Activated T-cell treated with anti-CD3 and anti-CD28 coated beads for 24 hours (primary cell): ENCODE measurements around the gene NUDT7.

Experiments used
- DNase-seq: peaks from one replicate; pipeline ENCODE4 v3.0.0-alpha.2; 2020; ENCODE audit warnings: low read depth

NUDT7 gene

GRCh38 chr16:77722309-77723107 lies at the start of gene NUDT7:
Gene NUDT7 (plus strand): TSS chr16:77722514. CDS start chr16:77722583, 69 bp downstream.
- peak; percentile 95 for DNase-seq

GRCh38 chr16:77674888-77675287 lies 47.4 kb upstream of the NUDT7 start:
- no peak for DNase-seq

- DNase-seq: peak; percentile 48
These were observed 46.6 kb upstream of the NUDT7 start for GRCh38 chr16:77675464-77676324.

DNA sequence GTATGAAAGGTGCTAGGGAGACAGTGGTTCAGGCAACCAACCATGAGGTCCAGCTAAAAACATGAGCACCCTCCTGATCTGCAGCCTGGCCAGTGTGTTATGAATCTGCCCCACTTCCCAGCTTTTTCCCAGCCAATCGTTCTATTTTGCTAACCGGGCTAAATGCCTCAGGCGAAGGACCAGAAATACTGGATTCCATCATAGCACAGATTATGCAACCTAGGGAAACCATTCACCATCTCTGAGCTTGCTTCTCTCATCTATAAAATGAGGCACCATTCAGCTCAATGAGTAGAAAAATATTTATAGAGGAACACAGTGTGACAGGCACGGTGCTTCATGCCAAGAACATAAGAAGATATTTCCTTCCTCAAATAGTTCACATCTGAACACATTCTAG lies 45.2 kb upstream of the NUDT7 start:
- no peak for DNase-seq

DNA sequence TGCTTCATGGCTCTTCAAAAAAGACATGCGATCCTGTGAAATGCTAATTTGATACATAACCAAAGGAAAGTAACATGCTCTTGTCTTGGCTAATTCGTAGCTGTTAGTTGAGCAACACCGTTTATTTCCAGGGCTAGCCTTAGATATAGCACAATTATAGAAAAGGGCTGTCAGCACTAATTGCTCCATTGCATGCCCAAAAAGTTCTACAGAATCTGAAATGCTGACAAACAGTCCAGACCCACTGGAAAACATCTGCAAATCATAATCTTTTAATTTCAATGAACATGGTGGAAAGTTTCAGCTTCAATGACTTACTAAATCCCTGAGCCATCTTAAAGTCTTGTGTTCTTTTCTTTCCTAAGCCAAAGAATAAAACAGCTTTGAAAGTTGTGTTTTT lies 42.9 kb upstream of the NUDT7 start:
- DNase-seq: no peak

- no peak for DNase-seq
These were observed 42.4 kb upstream of the NUDT7 start for GRCh38 chr16:77679901-77680300.

- no peak for DNase-seq
These were observed 41.8 kb upstream of the NUDT7 start for GRCh38 chr16:77680496-77680895.

DNA sequence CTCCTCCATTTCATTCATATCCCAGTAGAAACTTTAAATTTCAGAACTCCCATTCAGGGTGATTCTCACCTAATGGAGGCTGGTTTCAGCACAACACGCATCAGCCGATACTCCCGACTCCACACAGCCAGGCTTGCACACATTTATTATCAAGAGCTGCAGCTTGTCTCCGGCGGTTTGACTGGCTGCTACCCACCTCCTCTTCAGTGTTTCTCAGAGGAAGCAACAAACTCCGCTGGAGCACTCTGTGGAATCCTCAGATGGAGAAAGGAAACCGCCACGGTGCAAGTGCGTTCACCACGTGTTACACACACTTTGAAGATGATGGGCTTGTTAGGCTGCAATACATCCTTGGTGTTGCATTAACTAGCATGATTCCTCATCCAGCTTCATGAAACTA lies 39.7 kb upstream of the NUDT7 start:
- no peak for DNase-seq

DNA sequence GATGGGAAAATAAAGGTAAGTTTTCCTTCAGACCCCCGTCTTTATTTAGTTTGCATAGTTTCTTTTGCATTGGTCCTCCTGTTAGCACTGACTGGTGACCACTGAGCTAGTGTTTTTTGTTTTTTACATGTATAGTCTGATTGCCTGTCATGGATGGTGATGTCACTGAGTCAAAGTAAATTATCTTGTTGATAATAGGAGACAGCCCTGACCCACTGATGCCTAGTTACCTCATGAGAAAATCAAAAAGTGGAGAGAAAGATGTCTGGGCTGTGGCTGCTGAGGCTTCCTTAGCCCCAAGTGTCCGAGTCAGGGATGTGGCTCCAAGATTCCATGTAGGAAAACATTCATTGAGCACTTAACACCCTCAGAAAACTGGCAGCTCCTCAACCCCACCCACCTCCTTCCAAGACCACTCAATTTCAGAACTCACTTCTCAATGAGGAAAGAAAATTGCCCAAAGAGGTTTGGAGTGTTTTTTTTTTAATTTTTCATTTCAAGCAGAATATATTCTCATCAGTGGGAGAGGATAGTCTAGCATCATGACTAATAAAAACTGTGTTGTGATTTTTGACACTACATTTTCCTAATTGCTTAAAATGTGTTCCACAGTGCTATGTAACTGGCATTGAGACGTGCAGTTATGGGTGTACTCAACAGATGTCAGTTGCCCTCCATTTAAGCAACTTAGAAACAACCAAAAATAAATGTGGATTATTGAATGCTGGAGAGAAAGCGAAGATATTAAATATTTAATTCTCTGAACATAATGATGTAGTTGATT lies 38.7 kb upstream of the NUDT7 start:
- no peak for DNase-seq

- DNase-seq: no peak
These were observed 38.2 kb upstream of the NUDT7 start for GRCh38 chr16:77684181-77684526.

GRCh38 chr16:77686385-77686784 lies 35.9 kb upstream of the NUDT7 start:
- DNase-seq: no peak

GRCh38 chr16:77689971-77690370 lies 32.3 kb upstream of the NUDT7 start:
- DNase-seq: no peak

DNA sequence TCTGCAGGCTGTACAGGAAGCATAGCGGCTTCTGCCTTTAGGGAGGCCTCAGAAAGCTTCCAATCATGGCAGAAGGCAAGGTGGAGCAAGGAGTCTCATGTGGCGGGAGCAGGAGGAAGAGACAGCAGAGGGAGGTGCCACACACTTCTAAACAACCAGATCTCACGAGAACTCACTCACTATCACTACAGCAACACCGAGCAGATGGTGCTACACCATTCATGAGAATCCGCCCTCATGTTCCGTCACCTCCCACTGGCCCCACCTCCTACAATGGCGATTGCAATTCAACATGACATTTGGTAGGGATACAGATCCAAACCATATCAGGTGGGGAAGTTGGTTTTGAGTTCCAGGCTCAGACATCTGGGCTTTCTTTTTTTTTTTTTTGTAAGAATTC lies 31.9 kb upstream of the NUDT7 start:
- DNase-seq: no peak

DNA sequence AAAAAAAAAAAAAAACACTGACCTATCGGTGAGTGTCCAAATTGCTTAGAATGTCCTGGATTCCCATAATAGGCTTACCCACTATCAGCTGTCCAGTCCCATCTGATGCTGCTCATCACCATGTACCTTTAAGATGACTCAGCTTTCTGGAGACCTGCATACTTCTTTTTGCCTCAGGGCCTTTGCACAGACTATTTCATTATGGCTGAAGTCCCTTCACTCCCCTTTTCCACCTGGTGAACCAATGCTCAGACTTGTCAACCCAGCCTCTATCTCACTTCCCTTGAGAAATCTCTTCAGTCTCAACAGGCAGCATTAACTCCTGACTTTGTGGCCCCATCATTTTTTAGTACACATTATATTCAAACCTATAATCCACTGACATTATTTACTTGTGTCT lies 29.7 kb upstream of the NUDT7 start:
- DNase-seq: no peak

GRCh38 chr16:77696149-77696548 lies 26.2 kb upstream of the NUDT7 start:
- DNase-seq: no peak

- DNase-seq: no peak
These were observed 21.5 kb upstream of the NUDT7 start for GRCh38 chr16:77700846-77701245.

- DNase-seq: no peak
These were observed 17.0 kb upstream of the NUDT7 start for GRCh38 chr16:77705351-77705750.

DNA sequence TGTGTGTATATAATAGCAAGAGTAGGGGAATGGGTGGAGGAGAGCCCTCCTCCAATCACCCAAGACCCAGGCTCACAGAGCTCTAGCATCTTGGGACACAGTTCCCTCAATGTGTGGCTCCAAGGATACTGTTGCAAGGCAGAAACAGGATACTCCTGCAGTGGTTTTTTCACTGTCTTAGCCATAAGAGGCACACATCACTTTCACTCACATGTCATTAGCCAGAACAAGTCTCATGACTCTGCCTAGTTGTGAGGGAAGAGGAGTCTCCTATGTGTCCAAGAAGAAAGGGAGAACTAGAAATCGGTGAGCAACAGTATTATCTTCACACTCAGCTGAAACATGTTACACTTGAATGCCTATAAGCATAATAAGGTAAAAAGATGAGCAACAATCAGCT lies 11.1 kb upstream of the NUDT7 start:
- DNase-seq: no peak

GRCh38 chr16:77711775-77712174 lies 10.5 kb upstream of the NUDT7 start:
- DNase-seq: no peak

- no peak for DNase-seq
These were observed 7.2 kb upstream of the NUDT7 start for GRCh38 chr16:77715145-77715544.

GRCh38 chr16:77721752-77722308 lies 484 bp upstream of the NUDT7 start:
- DNase-seq: no peak

DNA sequence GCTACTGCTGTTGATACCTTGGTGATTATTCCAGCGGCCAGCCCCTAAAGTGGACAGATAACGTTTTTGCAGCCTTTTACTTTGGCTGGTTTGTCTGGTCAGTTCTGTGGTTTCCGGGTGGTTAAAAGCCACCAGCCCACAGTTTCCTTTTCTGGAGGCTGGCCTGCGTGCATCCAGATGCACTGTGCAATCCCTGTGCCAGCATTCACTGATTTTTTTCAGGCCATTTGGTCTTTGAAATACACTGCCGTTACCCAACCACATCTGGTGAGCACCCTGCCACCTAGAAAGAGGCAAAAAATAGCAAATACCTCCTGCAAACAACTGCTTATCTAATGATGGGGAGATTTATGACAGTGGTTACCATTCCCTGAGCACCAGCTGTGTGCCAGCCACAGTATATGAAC lies 797 bp downstream of the NUDT7 start:
- no peak for DNase-seq
